ENCODE measurements around the gene TNIP2. TPM values are rescaled to one million over a fixed set of nuclear protein-coding genes. Genes with fewer than 3 reads are reported as not detected.
A peak's percentile ranks its signal among the peaks of the same experiment; 100 is the strongest.

TNIP2 gene
- total and polyA plus RNA-seq, 2 of the 8 experiments (the other 6 are each of a cell fraction or from before 2014, with no cell fraction given), result 23.7 to 37.7 TPM

- TF ChIP-seq ATF2 (IDR thresholded peaks at IDR 0.05; ENCODE audit: low read length), result no peak
- no peak for TF ChIP-seq SAP30 (IDR thresholded peaks at IDR 0.05; ENCODE audit: insufficient read depth, insufficient replicate concordance, low read length)
- TF ChIP-seq KDM5A (IDR thresholded peaks at IDR 0.05; ENCODE audit: low read length), result no peak
- TF ChIP-seq PHF8 (conservative IDR thresholded peaks at IDR 0.05; ENCODE audit: low read depth, low read length), result 0 out of 2 replicates have a peak, but pooled peaks have one; percentile 0
Measured at GRCh38 chr4:2792711-2793585, 36.8 kb upstream of the TNIP2 start, which contains the start of gene SH3BP2 (continued).
